ENCODE results near the gene ZNF530. TPM values are rescaled to one million over a fixed set of nuclear protein-coding genes. Genes with fewer than 3 reads are reported as not detected.
A peak's percentile ranks its signal among the peaks of the same experiment; 100 is the strongest.

Gene ZNF530
- total RNA-seq, 4 donors from 2014 or later, result 1.9 to 4.8 (median 2.6) TPM

GRCh38 chr19:57613941-57614743, 14.5 kb downstream of the ZNF530 start, which contains the start of gene ZNF134:
TSS of gene ZNF134 (plus strand) at chr19:57614242. CDS start at chr19:57619469, 5,227 bp downstream.
- WGBS, 2 donors, result 4 to 9% methylated on average over 13 to 20 of the region's 64 CpGs
- Histone ChIP-seq H3K27ac (peak within 1 kb of the TSS in 2 of 3 donors; percentile 35 to 66), H3K4me1 (peaks cover 3 to 4% of the 10 kb centered on the region in 2 donors), H3K27me3 (no peaks in the 10 kb centered on the region), H3K4me3 (replicated peaks in 1 of 3) (peak within 1 kb of the TSS; percentile 72 to 100 (median 96)), H3K36me3 (peaks cover 5 to 34% of the 10 kb centered on the region in 2 donors), H3K9me3 (no peaks in the 10 kb centered on the region)
- TF ChIP-seq POLR2A (IDR thresholded peaks at IDR 0.05) (peak in 1 of 2 donors; percentile 39), CTCF (IDR thresholded peaks at IDR 0.05) (peak in 2 of 6 experiments; percentile 28 to 35)
- intact Hi-C loops (cut with DNase I), result no loop called here
- DNase-seq, result peak; percentile 92 to 94

GRCh38 chr19:57615346-57615745, 15.7 kb downstream of the ZNF530 start:
- peaks cover 3% of the 10 kb centered on the region for H3K9me3 ChIP-seq
- 77 to 98% methylated on average over 3 of the region's 3 CpGs for WGBS, 2 donors

GRCh38 chr19:57620673-57621348, 21.1 kb downstream of the ZNF530 start:
- intact Hi-C loops (cut with DNase I), result loop anchor here (5.0 kb wide), 1 partner anchor 49 kb away; no protein-coding TSS in a partner anchor
- WGBS, 2 donors, result 97 to 99% methylated on average over 10 of the region's 10 CpGs
- TF ChIP-seq CTCF (IDR thresholded peaks at IDR 0.05), result no peak
- TF ChIP-seq POLR2A (IDR thresholded peaks at IDR 0.05), result no peak
- Histone ChIP-seq H3K27me3 (no peaks in the 10 kb centered on the region), H3K36me3 (peaks cover 31 to 70% of the 10 kb centered on the region in 2 donors), H3K4me3 (replicated peaks in 1 of 3) (no peak overlapping the region), H3K27ac (no peak overlapping the region), H3K9me3 (peaks cover 10% of the 10 kb centered on the region), H3K4me1 (no peaks in the 10 kb centered on the region)
- DNase-seq, result no peak

More at GRCh38 chr19:57615346-57615745, 15.7 kb downstream of the ZNF530 start:
- DNase-seq, result no peak
- Histone ChIP-seq H3K27ac (no peak overlapping the region), H3K36me3 (peaks cover 17 to 46% of the 10 kb centered on the region in 2 donors), H3K4me3 (replicated peaks in 1 of 3) (peak overlapping the region in 2 of 3 donors; percentile 72 to 100), H3K27me3 (no peaks in the 10 kb centered on the region), H3K4me1 (peaks cover 3 to 4% of the 10 kb centered on the region in 2 donors)
- TF ChIP-seq CTCF (IDR thresholded peaks at IDR 0.05) (no peak), POLR2A (IDR thresholded peaks at IDR 0.05) (no peak)
- intact Hi-C loops (cut with DNase I), result no loop called here

GRCh38 chr19:57623091-57623490, 23.4 kb downstream of the ZNF530 start:
- intact Hi-C loops (cut with DNase I), result loop anchor here (5.0 kb wide), 1 partner anchor 51 kb away; no protein-coding TSS in a partner anchor
- no peak for DNase-seq
- Histone ChIP-seq H3K9me3 (peaks cover 10% of the 10 kb centered on the region), H3K27me3 (no peaks in the 10 kb centered on the region), H3K27ac (no peak overlapping the region), H3K36me3 (peaks cover 31 to 48% of the 10 kb centered on the region in 2 donors), H3K4me3 (replicated peaks in 1 of 3) (no peak overlapping the region), H3K4me1 (no peaks in the 10 kb centered on the region)
- TF ChIP-seq POLR2A (IDR thresholded peaks at IDR 0.05) (no peak), CTCF (IDR thresholded peaks at IDR 0.05) (no peak)
